NK-92 treated with Interleukin-12 subunit alpha and Interleukin-12 subunit beta, amount 100 ng/mL, for 24 hours (cell line): Measurements from ENCODE around the gene BMF.
"Not testable (repeated sequence)": the region's sequence is repeated elsewhere in the genome, so short reads cannot be mapped to it uniquely, and the experiment has no call there.

Experiments
- DNase-seq: peaks from one replicate; lab custom pipeline; 2025; lab: John Stamatoyannopoulos, UW

The BMF gene

DNA sequence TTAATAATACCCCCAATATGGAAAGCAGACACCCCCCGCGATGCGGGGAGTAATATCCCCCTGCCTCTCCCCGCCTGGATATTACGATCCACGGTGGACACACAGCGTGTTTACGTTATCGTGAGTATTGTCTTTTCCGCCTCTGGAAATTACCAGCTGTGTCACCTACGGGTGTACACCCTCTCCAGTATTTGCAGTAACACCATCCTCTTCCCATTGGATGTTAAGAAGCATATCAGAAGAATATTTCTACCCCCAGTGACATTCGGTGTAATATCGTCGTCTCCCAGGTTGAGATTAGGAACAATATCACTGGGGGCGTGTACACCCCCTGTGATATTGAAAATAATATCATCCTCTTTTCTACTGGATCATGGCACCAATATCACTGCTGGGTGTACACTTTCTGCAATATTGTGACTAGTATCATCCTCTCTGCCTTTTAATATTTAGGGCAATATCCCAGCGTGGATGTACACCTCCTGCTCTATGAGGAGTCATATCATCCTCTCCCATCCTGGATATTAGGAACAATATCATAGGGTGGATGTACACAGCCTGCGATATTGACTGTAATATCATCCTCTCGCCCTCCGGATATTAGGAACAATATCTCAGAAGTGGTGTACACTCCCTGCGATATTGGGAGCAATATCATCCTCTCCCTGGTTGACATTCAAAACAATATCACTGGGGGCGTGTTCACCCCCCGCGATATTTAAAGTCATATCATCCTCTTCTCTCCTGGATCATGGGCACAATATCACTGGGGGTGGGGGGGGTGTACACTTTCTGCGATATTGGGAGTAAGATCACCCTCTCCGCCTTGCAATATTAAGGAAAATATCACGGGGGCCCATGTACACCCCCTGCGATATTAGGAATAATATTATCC lies 20.3 kb upstream of the BMF start:
- no peak for DNase-seq

DNA sequence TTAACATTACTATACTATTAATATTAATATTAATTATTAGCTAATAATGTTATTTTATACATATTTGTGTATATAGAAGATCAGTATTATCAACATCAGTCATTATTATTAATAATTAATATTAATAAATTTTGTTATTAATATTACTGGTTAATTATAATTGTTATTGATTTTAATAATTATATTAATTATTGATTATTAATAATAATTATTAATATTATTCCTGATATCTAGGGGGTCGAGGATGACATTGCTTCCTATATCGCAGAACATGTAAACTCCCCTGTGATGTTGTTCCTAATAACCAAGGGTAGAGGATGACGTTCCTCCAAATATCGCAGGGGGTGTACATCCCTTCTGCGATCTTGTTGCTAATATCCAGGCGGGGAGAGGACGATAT lies 17.3 kb upstream of the BMF start:
- no peak for DNase-seq

DNA sequence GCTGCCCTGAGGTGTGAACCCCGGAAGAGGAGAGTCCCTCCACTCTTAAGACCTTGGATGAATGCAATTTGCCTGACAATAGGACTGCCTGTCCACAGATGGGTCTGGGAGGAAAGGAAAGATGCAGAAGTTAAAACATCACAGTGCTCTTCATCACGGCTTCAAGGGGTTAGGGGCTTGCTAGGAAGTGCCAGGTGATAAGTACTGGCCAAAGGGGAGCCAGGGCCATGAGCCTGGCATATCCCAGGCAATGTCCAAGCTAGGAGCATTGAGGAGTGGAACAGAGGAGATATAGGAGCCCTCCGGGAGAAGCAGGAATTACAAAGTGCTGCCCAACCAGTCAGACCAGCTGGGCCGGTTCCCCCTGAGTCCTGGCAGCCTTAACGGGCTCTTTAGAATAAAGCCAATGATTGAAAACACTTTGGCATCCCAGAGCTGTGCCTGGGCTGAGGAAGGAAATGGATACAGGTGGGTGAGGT lies 16.2 kb upstream of the BMF start:
- not testable (repeated sequence) for DNase-seq

DNA sequence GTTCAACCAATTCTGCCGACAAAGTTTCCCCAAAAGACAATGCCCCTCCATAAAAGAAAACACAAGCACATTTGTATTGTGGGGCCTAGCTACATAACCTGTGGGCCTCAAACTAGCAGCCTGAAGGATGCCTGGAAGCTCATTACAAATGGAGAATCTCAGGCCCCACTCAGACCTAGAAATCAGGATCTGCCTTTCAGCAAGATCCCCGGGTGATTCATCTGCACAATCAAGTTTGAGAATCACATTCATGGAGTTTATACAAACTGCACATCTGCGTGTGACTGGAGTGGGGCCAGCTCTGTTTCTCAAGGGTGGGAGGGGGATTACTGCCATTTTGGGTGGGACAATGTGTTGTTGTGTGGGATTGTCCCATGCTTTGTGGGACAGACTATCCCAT lies 15.7 kb upstream of the BMF start:
- not testable (repeated sequence) for DNase-seq

DNA sequence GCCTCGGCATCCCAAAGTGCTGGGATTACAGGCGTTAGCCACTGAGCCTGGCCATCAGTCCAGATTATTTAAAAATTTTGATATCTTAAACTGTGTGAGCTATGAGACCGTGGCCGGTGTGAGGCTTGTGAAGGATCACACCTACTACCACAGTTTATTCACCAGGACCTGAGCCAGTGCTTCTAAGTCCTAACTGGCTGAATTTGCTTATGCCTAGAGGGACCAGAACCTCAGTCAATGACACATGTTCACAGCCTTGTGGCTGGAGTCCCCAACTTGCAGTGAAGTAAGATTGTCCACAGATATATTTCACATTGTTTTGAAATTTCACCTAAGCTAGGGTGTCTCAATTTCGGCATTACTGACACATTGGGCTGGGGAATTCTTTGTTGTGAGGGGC lies 15.2 kb upstream of the BMF start:
- DNase-seq: peak; percentile 38

DNA sequence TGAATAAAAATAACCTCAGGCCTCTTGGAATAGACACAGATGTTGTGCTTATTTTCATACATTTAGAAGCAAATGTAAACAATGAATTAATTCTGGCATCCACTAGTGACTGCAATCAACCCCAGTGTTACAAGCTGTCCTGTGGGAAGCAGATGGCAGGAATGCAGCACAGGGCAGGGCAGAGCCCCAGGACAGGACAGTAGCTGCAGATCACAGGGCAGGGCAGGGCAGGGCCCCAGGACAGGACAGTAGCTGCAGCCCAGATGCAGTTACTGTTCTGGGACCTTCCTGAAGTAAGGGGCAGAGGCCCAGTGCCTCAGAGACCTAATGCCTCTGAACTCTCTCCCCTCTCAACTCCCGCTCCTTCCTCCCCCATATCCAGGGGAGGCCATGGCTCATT lies 14.3 kb upstream of the BMF start:
- not testable (repeated sequence) for DNase-seq

DNA sequence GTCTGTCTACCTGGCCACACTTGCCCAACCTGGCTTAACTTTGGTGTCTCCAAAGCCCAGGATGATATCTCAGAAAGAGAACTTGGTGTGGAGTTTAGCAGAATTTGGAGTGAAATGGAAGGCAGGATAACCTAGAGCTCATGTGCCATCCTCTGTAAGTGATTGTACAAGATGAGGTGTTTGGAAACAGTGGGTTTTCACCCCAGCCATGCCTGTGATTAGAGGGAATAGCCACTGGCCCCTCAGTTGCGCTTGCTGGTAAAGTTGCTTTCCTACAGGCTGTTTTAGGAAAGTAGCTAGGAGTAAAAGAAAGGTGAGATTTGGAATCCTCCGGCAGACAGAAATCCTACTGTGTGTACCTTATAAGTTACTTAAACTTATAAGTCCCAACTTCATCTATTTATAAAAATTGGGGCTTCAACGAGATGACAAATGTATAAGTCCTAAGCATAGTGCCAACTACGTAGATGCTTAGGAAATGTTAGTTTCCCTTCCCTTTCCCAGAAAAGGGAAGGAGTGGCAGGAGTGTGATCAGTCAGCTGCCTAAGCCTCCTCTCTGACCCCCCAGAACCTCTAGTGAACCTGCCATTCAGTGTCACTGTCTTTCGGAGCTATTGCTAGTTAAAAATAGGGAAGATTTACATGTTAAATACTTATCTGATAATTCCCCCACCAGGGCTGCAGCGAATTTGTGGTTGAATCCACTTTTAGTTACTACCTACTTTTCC lies 13.4 kb upstream of the BMF start:
- DNase-seq: no peak

DNA sequence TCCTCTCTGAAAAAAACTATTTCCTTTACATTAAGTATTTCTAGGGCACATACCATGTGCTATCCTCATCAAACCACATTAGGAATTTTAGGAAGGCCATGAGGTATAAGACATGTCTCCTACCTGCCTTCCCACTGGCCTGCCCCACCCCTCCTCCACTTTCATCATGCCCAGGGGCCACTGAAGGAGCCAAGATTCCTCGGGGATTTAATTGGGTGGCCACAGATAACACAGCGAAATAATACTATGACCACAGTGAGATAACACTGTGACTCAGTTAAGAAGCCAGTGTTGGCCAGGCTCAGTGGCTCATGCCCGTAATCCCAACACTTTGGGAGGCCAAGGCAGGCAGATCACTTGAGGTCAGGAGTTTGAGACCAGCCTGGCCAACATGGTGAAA lies 9.8 kb upstream of the BMF start:
- no peak for DNase-seq

DNA sequence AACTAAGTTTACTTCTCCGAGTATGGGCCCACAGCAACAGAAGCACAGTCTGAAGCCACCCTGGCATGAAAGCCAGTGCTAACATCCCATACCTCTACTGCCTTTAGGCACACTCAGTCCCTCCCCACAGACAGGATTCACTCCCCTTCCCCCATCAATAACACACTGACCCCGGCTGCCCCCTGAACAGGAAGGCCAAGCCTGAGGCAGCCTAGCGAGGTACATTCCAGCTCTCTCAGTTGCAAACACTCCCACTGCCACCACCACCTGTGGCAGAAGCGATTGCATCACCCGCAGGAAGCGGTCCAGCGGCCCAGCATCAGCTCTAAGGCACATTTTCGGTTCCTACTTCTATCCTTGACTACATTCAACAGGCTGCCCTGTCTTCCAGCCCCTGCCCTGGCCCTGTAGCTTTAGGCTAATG lies 7.0 kb upstream of the BMF start:
- peak; percentile 84 for DNase-seq

DNA sequence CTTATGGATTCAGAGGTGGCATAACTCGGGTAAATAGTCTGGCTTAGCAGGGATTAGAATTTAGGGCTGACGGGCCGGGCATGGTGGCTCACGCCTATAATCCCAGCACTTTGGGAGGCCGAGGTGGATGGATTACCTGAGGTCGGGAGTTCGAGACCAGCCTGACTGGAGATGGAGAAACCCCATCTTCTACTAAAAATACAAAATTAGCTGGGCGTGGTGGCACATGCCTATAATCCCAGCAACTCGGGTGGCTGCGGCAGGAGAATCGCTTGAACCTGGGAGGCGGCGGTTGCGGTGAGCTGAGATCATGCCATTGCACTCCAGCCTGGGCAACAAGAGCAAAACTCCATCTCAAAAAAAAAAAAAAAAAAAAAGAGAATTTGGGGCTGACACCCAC lies 6.4 kb upstream of the BMF start:
- DNase-seq: not testable (repeated sequence)

DNA sequence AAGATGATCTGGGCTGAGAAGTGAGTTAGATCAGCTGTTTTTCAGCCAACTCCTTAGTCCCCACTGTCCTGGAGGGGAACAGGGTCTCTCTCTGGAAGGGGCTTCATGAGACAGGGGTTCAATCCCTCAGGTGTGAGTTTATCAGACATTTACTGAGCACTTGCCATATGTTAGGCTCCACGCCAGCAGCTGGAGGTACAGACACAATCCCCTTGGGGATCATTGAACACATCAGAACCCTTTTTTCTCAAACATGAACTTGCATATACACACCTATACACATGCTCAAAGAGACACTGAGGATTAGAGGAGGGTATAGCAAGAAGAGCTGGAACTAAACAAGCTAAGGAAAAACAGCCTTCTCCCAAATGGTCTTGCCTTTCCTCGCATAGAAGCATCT lies 5.5 kb upstream of the BMF start:
- no peak for DNase-seq

DNA sequence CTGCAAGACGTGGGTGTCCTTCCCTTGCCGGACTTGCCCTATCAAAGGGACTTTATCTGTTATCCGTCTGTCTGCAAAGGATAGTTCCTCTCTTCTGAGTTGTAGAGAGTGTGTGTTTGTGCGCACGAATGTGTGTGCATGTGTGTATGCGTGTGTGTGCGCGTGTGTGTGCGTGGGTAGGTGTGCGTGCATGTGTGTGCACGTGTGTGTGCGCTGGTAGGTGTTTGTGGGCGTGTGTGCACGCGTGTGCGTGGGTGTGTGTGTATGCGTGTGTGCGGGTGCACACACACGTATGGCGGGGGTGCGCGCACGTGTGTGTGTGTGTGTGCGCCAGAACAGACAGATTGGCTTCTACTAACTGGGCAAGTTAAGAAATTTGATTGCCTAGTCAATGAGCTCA lies 4.1 kb upstream of the BMF start:
- no peak for DNase-seq

DNA sequence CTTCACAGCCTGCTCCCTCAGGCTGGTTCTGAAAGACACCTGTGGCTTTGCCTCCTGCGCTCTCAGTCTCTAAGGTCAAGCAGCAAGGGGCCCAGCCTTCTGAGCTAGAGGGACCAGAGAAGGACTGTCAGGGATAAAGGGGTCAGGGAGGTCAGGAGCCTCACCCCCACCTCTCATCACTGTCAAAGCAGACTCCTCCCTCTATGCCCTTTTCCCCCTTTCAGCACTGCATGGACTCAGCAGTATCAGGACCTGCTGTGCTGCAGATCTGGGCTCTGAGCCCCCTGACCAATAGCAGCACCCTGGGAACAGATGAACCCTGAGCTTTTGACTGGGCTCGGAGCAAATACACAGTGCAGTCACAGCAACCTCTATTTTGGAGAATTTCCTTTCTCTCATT lies 3.2 kb upstream of the BMF start:
- DNase-seq: no peak

DNA sequence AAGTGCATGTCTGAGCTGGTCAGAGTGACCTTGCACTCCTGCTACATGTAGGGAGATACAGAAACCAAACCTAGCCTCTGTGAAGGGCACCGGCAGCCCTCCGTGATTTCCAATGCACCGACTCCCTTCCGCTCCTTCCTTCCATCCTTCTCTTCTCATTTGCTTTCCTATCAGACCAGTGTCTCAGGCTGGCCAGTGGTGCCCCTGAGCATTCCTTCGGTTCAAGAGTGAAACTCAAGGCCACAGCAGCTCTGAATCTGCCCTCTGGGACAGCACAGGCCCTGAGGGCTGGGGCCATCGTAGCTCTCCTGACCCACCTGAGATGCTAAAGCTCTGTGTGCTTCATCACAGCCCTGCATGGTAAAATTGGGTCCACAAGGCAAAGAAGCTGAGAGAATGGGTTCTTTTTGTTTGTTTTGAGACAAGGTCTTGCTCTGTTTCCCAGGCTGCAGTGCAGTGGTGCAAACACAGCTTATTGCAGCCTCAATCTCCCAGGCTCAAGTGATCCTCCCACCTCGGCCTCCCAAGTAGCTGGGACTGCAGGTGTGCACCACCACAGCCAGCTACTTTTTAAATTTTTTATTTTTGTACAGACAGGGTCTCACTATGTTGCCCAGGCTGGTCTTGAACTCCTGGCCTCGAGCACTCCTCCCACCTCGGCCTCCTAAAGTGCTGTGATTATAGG lies 2.3 kb upstream of the BMF start:
- DNase-seq: no peak

DNA sequence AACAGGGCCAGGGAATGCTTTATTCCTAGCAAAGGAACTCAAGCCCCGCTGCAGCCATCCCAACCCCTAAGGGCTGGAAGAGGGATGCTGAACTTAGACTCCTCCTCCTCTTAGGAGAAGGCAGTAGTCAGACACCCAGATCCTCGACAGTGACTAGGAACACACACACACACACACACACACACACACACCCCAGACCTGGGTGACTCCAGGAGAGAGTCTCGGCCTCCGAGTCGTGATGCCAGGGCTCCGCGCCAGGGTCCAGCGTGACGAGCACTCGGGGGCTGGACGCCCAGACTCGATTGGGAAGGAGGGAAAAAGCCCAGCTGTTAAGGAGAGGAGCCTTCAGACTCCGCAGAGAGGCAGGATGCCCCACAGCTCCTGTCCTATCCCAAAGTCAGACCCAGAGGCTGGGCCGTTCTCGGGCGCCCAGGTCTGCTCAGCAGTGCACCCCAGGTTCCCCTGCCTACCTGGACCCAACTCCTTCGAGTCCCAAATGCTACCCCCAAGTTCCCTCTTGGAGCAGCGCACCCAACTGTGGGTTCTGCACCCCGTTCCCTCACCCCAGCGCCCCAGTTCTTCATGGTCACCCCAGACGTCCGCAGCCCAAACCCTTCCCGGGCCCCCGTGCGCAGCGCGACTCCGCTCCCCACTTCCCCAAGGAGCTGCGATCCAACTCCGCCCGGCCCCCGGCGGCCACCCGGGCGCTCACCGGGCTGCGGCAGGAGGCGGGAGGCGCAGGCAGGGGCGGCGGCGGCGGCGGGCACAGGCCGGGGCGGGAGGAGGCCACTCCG lies 421 bp downstream of the BMF start:
- DNase-seq: no peak

DNA sequence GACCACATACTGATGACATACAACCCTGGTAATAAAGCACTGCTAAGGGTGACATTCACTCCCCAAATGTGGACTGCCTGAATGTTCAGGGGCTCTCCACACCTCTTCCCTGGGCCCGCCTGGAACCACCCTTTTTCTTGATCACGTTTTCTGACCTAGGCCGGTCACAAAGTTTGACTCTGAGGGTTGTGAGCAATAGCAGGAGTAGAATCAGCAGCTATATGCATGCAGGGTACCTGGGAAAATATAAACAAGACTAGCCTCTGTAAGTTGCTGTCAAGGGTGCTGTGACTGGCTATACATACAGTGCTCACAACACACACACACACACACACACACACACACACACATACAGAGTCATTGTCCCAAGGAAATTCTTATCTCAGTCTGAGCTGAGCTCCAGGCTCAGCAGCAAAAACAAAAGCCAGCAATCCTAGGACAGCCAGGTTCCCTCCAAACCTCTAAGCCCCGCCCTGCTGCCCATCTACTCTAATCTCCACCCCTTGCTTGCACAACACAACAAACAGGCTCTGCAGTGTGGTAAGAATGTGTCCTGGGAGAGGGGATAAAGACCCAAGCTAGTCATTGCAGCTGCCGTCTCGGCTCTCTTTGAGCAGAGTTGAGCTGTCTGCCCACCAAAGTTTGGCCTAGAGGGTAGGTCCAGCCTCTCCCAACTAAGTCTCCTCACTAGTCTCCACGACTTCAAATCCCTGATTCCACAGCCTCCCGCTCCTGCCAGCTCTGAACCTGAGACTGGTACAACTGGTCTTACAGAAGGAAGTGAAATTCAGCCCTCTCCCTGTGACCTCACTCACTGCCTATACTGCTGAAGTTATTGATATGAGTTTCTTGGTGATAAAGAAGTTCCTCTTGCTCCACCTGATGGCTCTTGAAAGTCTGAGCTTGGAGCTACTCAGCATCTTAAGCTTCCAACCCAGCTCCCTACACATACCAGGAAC lies 2.2 kb downstream of the BMF start:
- DNase-seq: peak; percentile 73

DNA sequence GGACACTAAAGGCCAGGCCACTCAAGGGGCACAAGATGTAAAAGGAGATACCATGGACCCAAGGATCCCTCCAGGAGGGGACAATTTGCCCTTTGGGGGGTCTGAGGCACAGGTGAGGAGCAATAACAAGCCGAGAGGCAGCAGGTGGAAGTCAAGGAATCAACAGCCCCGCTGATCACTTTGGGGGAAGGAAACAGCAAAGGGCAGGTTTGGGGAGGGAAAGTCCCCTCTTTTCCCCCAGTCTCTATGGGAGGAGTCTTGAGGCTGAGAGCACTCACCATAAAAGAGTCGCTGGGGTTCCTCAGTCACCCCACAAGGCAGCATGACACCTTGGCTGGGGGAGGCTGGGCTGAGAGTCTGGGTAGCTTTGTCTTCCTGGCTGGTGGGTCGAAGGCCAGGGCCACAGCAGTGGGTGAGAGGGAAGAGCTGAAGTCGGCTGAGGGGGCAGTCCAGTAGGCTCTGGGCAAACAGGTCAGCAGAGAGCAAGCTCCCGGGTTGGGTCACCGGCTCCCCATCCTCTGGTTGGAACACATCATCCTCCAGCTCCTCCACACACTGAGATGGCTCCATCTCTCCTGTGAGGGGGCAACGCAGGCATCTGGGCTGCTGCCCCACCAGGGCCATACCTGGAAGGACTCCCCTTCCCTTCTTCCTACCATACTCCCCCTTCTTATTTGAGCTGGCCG lies 3.0 kb downstream of the BMF start:
- DNase-seq: peak; percentile 73

DNA sequence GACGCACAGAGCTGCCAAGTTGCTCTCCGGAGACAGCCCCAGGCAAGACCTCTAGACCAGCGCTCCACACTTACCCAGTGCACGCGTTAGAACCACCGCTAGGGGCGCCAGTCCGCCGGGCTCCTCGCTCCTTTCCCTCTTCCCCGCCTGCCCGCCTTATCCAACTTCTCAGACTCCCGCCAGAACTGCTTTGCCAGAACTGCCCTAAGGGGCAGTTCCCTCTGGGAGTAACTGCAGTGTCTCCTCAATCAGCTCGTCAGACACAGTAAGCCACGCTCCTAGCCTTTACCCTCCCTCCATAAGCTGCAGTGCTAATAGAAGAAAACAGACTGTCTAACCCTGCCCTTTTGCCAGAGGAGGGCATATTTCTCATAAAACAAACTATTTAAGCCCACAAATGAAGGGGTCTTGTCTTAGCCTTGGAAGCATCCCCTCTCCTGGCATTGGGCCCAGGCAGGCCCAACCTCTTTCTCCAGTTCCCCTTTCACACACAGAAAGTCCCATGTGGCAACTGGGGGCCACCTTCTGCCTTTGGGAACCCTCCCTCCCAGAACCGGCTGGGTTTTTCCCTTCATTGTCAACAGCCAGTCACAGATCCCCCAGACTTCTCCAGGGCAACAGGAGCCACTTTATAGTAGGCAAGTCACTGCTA lies 3.7 kb downstream of the BMF start:
- peak; percentile 87 for DNase-seq

DNA sequence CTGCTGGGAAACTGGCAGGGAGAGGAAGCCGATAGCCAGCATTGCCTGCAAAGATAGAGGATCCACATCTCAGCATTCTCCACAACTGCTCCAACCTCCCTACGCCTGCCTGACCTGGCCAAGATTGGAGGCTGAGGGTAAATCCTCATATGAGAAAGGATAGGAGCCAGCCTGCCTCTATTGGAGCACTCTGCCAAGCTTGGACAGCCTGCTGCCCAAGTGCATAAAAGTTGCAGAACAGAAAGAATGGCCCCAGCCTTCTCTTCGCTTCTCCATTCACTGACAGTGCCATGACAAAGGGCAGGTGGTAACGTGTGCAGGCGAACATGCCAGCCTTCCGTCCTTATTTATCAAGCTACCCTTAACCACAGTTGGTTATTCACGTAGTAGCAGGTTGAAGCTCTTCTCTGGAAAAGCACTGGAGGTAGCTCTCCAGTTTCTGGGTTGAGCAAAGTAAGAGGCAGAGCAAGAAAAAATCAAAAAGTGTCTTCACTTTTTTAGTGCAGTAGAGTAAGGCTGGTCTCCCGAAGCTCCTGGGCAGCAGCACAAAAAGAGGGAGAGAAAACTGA lies 4.3 kb downstream of the BMF start:
- DNase-seq: no peak
